GM18870 (cell line): ENCODE measurements around the gene KLHDC8A.

ENCODE experiments used
- ATAC-seq: cut with Tn5 transposase; IDR thresholded peaks from one replicate; pipeline ENCODE4 v1.9.1; 2021; ENCODE audit warnings: moderate library complexity; ENCODE audit not compliant: unreplicated experiment

KLHDC8A gene

GRCh38 chr1:205345761-205346160 lies 11.0 kb downstream of the KLHDC8A start:
- ATAC-seq, result no peak

- ATAC-seq, result no peak
Measured at GRCh38 chr1:205344066-205344928, 12.4 kb downstream of the KLHDC8A start.

- no peak for ATAC-seq
Measured at GRCh38 chr1:205343431-205344065, 13.2 kb downstream of the KLHDC8A start.

- no peak for ATAC-seq
Measured at GRCh38 chr1:205342986-205343385, 13.7 kb downstream of the KLHDC8A start.

- no peak for ATAC-seq
Measured at GRCh38 chr1:205340676-205341075, 16.0 kb downstream of the KLHDC8A start.

GRCh38 chr1:205339717-205340116 lies 17.0 kb downstream of the KLHDC8A start:
- ATAC-seq, result no peak

GRCh38 chr1:205339197-205339702 lies 17.5 kb downstream of the KLHDC8A start:
- no peak for ATAC-seq

GRCh38 chr1:205338011-205338410 lies 18.7 kb downstream of the KLHDC8A start:
- ATAC-seq, result no peak

- no peak for ATAC-seq
Measured at GRCh38 chr1:205337481-205337880, 19.2 kb downstream of the KLHDC8A start.

- no peak for ATAC-seq
Measured at GRCh38 chr1:205335692-205336091, 21.0 kb downstream of the KLHDC8A start.

GRCh38 chr1:205332015-205332791 lies 24.5 kb downstream of the KLHDC8A start:
- no peak for ATAC-seq

- no peak for ATAC-seq
Measured at GRCh38 chr1:205330150-205330549, 26.6 kb downstream of the KLHDC8A start.

- ATAC-seq, result no peak
Measured at GRCh38 chr1:205329719-205330118, 27.0 kb downstream of the KLHDC8A start.

- ATAC-seq, result no peak
Measured at GRCh38 chr1:205328476-205328875, 28.2 kb downstream of the KLHDC8A start.

- ATAC-seq, result no peak
Measured at GRCh38 chr1:205326812-205327466, 29.8 kb downstream of the KLHDC8A start.

- ATAC-seq, result no peak
Measured at GRCh38 chr1:205325334-205325884, 31.3 kb downstream of the KLHDC8A start.

- ATAC-seq, result no peak
Measured at GRCh38 chr1:205324781-205325180, 31.9 kb downstream of the KLHDC8A start.

GRCh38 chr1:205323794-205324193 lies 32.9 kb downstream of the KLHDC8A start:
- no peak for ATAC-seq

- no peak for ATAC-seq
Measured at GRCh38 chr1:205321959-205322283, 34.8 kb downstream of the KLHDC8A start.

- ATAC-seq, result no peak
Measured at GRCh38 chr1:205321162-205321958, 35.4 kb downstream of the KLHDC8A start, which contains the start of gene NUAK2. Gene NUAK2 (minus strand): TSS chr1:205321745. CDS start chr1:205321628, 117 bp downstream.
